GM12872 (cell line): Measurements from ENCODE around the gene MAP10.

ENCODE experiments used
- CTCF ChIP-seq: IDR thresholded peaks from 3 replicates; pipeline ENCODE4 v1.5.1; 2011; ENCODE audit warnings: low read depth, mild to moderate bottlenecking, low read length, moderate library complexity; ENCODE audit not compliant: insufficient read depth

MAP10 gene

GRCh38 chr1:232841823-232842565 is 36.8 kb downstream of the MAP10 start:
- no peak for TF ChIP-seq CTCF

- TF ChIP-seq CTCF, result no peak
These were observed 39.6 kb downstream of the MAP10 start for GRCh38 chr1:232844791-232845190.

- TF ChIP-seq CTCF, result no peak
These were observed 40.3 kb downstream of the MAP10 start for GRCh38 chr1:232845406-232845955.

GRCh38 chr1:232851532-232851931 is 46.3 kb downstream of the MAP10 start:
- no peak for TF ChIP-seq CTCF

GRCh38 chr1:232853994-232854797 is 49.0 kb downstream of the MAP10 start:
- TF ChIP-seq CTCF, result no peak

- no peak for TF ChIP-seq CTCF
These were observed 49.6 kb downstream of the MAP10 start for GRCh38 chr1:232854798-232855159.

- no peak for TF ChIP-seq CTCF
These were observed 51.3 kb downstream of the MAP10 start for GRCh38 chr1:232856541-232856940.
